Measurements from ENCODE around the gene LSP1.

LSP1 gene

GRCh38 chr11:1847926-1848639 is 4.8 kb upstream of the LSP1 start:
- H3K4me3 ChIP-seq (ENCODE audit: low read depth, low read length), result no peak overlapping the region
- TF ChIP-seq CTCF (IDR thresholded peaks at IDR 0.05; ENCODE audit: low read depth, low read length), result no peak

GRCh38 chr11:1848640-1849430 is 4.0 kb upstream of the LSP1 start:
- no peak overlapping the region for H3K4me3 ChIP-seq (ENCODE audit: low read depth, low read length)
- no peak for TF ChIP-seq CTCF (IDR thresholded peaks at IDR 0.05; ENCODE audit: low read depth, low read length)

- H3K4me3 ChIP-seq (ENCODE audit: low read depth, low read length), result no peak overlapping the region
- no peak for TF ChIP-seq CTCF (IDR thresholded peaks at IDR 0.05; ENCODE audit: low read depth, low read length)
Measured at GRCh38 chr11:1851468-1852180, 1.3 kb upstream of the LSP1 start.

GRCh38 chr11:1852271-1852876 is 510 bp upstream of the LSP1 start:
- H3K4me3 ChIP-seq (ENCODE audit: low read depth, low read length), result no peak overlapping the region

GRCh38 chr11:1853376-1854131 is 670 bp downstream of the LSP1 start:
- no peak overlapping the region for H3K4me3 ChIP-seq (ENCODE audit: low read depth, low read length)
- no peak for TF ChIP-seq CTCF (IDR thresholded peaks at IDR 0.05; ENCODE audit: low read depth, low read length)

More at GRCh38 chr11:1852271-1852876, 510 bp upstream of the LSP1 start:
- TF ChIP-seq CTCF (IDR thresholded peaks at IDR 0.05; ENCODE audit: low read depth, low read length), result no peak

- TF ChIP-seq CTCF (IDR thresholded peaks at IDR 0.05; ENCODE audit: low read depth, low read length), result no peak
- no peak overlapping the region for H3K4me3 ChIP-seq (ENCODE audit: low read depth, low read length)
Measured at GRCh38 chr11:1854132-1854948, 1.5 kb downstream of the LSP1 start.
